Measurements from ENCODE around the gene SLC34A1.
"Not testable (repeated sequence)": the region's sequence is repeated elsewhere in the genome, so short reads cannot be mapped to it uniquely, and the experiment has no call there.

SLC34A1 gene

DNA sequence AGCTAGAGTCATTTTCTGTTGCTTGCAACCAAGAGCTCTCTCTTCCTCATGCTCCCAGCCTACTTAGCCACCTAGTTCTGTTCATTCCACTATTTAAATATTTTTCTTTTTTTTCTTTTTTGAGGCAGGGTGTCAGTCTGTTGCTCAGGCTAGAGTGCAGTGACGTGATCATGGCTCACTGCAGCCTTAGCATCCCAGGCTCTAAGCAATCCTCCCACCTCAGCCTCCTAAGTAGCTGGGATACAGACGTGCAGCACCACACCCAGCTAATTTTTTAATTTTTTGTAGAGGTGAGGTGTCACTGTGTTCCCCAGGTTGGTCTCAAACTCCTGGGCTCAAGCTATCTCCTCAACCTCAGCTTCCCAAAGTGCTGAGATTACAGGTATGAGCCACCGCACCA lies 30.2 kb downstream of the SLC34A1 start:
- no peak for DNase-seq

DNA sequence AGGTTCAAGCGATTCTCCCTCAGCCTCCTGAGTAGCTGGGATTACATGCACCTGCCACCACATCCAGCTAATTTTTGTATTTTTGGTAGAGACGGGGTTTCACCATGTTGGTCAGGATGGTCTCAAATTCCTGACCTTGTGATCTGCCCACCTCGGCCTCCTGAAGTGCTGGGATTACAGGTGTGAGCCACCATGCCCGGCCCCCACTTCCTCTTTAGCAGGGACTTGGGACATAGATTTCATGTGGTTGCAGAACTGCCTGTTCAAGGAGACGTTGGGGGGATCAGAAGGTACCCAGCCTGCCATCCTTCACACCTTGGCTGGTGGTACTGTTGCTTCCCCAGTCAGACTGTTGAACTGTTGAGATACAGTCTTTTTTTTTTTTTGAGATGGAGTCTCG lies 32.8 kb downstream of the SLC34A1 start:
- not testable (repeated sequence) for DNase-seq

DNA sequence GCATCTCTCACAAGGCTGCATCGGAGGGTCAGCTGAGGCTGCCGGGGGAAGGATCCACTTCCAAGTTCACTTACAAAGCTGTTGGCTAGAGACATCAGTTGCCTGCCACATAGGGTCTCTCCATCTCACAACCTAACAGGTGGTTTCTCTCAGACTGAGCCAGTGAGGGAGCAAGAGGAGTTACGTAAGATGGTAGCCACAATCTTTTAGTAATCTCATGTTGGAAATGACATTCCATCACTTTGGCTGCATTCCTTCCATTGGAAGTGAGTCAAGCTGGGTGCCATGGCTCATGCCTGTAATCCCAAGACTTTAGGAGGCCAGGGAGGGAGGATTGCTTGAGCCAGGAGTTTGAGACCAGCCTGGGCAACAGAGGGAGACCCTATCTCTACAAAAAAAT lies 34.8 kb downstream of the SLC34A1 start:
- no peak for DNase-seq

DNA sequence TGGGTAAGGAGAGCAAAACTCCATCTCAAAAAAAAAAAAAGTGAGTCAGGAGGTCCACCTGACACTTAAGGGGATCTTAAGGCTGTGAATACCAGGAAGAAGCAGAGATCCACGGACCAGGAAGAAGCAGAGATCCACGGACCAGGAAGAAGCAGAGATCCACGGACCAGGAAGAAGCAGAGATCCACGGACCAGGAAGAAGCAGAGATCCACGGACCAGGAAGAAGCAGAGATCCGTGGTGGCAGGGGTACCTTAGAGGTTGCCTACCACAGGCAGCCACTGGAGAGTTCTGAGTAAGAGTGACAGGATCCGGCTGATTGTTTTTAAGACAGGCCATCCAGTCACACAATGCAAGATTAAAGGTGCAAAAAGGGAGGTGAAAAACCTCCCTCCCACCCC lies 36.2 kb downstream of the SLC34A1 start:
- DNase-seq = not testable (repeated sequence)

DNA sequence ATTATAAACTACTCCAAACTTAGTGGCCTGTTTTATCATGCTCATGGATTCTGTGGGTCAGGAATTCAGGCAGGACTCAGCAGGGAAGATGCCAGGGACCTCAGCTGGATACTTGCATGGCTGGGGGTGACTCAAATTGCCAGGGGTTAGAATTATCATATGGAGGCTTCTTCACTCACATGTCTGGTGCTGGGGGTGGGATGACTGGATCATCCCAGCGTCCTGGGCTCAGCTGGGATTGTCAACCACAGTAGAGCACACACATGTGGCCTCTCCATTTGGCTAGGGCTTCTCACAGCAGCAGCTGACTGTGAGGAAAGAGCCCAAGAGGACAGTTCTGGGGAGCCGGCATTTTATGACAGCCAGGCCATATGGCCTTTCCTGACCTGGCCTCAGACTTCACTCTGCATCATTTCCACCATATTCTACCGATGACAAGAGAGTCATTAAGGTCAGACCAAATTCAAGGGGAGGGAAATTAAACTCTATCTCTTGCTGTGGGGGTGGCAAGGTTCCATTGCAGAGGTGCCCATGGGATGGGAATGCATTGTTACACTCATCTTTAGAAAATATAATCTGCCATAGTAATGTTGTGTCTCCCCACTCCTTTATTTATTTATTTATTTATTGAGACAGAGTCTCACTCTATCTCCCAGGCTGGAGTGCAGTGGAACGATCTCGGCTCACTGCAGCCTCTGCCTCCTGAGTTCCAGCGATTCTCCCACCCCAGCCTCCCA lies 37.0 kb downstream of the SLC34A1 start:
- no peak for DNase-seq

DNA sequence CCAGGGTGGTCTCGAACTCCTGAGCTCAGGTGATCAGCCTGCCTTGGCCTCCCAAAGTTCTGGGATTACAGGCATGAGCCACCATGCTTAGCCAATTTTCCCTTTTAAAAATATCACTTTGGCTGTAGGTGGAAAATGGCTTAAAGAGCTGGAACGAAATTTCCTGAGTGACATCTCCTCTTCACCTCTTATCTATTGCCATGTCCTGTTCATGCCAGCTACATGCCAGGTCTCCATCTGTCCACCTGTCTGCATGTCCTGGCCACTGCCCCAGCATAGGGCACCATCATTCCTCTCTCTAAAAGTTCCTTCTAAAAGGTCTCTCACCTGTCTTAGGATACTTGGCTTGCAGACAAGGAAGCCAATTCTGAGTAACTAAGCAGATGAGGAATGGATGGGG lies 39.4 kb downstream of the SLC34A1 start:
- no peak for DNase-seq

DNA sequence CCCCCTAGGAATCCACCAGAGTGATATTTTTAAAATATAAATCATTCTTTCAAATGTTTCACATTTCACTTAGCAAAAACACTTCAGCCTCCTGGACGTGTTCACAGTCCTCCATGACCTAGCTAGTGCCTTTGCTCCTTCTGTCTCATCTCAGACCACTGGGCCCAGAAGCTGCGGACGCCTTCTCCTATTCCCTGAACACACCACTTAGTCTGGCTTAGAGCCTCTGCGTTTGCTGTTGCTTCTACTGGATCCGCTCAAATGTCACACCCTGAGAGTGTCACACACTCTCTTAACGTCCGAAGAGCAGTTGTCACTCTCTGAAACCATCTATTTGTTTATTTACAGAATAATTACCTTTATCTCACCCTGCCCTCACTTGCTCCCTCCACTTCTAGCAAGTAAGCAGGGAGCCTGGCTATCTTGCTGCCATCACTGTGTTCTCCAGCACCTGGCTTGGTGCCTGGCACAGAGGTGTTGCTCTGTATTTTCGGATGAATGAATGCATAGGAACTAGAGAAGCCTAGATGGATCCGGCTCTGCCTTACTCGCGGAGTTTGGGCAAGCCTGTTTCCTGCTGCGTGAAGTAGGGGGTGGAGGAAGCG lies 41.1 kb downstream of the SLC34A1 start:
- no peak for DNase-seq

DNA sequence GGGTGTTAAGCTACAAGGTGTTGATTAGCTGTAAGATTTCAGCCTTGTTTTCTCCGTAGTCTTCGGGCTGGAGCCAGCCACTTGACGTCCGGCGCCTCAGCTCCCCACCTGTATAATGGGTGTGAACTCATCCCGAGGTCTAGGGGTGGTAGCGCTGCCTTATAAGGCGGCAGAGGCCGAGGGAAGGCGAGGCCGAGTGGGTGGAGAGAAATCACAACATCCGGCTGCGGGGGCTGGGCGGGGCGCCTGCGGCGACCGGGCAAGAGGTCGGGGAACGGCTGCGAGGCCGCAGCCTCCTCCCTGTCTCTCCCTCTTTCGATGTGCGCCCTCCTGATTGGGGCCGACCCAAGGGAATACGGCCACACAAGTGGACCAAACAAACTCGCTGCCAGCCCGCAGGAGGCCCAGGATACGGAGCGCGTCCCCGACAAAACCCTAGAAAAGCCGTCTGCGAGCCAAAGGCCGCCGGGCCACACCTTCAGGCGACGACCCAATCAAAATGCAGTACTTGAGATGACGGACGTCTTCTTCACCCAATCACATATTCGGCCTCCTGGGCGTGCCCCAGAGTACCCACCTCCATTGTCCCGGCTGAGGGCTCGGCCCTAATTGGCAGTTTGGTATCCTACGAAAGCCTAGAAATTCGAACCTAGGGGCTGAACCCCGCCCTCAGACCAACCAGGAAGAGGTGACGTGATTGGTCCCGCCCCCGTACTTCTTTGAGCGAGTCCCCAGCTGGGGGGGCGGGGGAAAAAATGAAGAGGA lies 41.7 kb downstream of the SLC34A1 start:
- peak; percentile 99 to 100 for DNase-seq

DNA sequence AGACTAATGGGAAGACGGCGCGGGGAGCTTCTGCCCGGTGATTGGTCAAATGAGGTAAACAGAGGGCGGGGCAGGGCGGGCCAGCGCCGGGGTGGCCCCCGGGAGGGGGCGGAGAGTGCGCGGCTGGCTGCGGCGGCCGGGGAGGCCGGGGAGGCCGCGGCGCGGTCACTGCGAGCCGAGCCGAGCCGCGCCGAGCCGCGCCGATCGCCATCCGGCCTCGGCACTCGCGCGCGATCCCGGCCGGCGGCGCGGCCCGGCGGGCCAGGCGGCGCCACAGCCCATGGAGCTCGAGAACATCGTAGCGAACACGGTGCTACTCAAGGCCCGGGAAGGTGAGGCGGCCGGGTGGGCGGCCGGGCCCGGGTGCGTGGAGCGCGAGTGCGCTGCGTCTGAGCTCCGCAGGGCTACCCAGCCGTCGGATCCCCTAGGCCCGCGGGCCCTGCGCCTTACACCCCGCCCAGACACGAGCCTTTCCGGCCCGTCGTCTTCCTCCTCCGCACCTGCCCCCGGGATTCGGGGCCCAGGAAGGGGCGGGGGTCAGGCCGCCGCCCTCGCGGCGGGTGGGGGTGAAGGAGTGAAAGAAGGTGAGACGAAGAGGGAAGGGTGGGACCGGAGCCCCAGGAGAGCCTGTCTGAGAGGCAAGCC lies 42.5 kb downstream of the SLC34A1 start, which contains the start of gene GRK6:
Gene GRK6 (plus strand): TSS at position 111 of the 645 bp plus-strand sequence. CDS start 170 bp downstream, at position 281.
- DNase-seq = peak; percentile 67 to 70

DNA sequence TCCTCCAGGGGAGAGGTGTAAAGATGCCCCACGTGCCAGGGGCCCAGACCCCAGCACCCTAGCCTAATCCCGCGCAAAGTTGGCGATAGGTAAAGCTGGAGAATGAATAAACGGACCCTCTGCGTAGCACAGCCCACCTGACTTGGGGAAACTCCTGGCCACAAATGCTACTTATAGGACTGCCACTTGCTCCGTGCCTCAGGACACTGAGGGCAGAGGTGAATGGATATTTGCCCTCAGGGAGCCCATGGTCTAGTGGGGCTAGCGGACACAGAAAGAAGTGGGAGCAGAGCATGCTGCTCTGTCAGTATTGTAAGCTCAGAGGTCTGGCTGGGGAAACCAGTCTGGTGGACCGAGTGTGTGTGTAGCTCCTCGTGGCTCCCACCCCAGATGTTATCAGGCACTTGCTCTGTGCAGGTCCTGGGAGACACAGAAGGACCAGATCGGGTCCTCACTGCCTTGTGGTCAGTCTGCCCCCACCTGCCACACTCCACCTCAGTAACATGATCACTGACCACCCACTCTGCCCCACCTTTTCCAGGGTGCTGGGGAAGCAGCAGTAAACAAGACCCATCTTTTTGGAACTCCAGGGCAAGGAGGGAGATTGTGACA lies 43.1 kb downstream of the SLC34A1 start:
- DNase-seq = peak in 1 of 2 experiments; percentile 51

DNA sequence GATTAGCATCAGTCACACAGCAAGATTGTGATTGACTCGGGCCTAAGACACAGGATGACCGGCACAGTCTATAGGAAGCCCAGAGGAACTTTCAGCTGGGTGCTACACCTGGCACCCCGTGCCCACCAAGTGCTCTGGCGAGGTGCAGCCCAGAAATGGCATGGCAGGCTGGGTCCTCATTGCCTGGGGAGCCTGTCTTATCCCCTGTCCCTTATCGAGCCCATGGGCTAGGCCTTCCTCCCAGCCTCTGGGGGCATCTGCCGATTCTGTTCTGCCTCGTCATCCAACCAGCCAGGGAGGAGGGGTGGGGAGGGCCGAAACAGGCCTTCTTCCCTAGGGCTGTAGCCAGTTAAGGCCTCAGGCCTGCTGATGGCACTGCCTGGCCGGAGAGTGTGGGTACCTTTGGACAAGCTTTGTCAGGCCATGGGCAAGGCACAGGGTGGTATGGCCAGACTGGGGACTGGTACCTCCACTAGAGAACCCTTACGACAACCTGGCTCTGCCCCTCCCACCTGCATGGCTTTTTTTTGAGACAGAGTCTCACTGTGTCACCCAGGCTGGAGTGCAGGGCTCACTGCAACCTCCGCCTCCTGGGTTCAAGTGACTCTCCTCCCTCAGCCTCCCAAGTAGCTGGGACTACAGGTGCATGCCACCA lies 43.8 kb downstream of the SLC34A1 start:
- peak; percentile 56 to 63 for DNase-seq

DNA sequence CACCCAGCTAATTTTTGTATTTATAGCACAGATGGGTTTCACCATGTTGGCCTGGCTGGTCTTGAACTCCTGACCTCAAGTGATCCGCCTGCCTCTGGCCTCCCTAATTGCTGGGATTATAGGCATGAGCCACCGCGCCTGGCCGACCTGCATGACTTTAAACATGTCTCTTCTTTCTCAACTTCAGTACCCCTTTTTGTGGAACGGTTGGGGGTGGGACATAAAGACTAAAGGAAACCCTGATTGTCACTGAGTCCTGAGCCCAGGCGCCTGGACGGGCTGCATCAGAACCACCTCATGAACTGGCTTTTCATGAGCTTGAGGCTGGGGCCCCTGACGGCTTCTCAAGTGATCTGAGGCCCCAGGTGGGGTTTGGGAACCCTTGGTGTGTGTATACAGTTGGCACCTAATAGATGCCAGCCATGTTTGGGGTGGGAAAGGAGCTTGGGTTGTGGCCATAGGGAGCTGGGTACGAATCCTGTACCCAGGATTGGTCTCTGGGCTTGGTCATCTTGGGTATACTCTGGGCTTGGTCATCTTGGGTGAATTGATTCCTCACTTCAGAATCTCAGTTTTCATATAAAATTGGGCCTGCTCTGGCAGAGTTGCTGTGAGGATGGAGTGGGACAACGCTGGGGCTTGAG lies 44.5 kb downstream of the SLC34A1 start:
- no peak for DNase-seq

DNA sequence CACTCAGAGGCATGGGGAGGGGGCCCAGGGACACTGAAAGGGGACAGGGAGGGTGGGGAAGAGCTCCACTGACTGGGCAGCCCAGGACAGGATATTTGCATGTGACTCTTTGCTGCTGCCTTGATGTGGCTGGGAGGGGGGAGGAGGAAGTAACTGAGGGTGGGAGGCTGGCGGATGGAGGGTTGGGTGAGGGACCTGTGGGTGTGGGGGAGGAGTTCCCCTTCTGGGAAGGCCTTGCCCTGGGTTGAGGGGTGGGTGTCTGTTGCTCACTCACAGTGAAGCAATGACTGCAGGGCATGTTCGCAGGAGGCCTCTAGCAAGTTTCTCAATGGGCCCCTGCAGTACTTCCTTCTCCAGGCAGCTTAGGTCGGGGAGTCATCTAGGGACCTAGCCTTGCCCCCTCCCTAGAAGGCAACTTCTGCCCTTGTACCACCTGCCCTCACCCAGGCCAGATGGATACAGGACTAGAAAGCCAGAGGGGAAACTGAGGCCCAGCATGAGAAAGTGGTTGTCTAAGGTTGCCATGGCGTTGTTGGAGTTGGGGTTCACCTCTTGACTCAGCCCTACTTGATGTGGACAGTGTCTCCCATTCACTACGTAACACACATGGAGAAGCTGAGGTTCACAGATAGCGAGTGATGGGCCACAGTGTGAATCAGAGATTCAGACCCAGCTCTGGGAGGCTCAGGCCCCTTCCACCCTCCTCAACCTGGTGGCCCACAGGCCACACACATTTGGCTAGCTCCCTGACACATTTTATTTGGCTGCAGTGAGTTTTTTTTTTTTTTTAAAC lies 45.2 kb downstream of the SLC34A1 start:
- DNase-seq = peak; percentile 91 to 94

DNA sequence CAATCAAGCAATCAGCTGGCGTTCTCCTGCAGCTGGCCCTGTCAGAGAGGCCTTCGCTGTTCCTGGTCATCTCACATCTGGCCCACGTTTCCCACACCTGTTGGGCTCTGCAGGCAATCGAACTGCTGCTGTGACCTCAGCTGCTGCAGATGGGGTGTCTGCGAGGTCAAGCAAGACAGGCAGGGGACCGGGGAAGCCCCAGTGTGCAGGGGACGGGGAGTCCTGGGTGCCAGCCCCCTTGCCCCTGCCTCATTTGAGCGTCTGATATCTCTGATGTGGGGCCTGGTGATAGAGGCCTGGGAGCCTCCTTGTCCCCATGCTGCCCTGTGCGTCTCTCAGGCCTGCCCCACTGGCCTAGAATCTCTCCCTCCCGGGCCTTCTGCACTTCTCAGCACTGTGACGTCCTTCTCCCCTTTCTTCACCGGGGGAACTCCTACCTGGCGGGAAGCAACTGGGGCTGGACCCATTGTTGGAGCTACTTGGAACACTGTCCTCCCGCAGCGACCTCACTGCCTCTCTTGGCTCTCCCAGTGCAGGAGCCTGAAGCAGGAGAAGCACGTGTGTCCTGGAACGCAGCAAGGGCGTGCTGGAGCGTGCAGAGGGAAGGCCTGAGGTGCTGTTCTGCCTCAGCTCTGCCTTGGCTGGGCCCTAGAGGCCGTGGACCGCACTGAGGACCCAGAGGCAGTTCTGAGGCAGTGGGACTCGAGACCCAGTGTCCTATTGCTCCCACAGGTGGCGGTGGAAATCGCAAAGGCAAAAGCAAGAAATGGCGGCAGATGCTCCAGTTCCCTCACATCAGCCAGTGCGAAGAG lies 46.1 kb downstream of the SLC34A1 start:
- no peak for DNase-seq

DNA sequence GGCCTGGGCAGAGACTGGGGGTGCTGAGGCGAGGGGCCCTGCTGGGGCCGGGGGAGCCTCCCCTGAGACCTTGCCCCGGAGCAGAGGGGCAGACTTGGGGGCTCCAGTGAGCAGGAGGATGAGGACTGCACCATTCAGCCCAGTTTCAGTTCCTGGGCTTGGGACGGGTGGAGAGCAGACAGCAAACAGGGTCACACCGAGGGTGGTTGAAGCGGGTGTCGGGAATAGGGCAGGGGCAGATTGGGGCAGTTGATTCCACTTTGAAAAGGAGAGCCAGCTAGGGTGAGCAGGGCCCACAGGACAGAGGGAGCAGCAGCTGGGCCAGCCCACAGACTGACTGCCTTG lies 46.7 kb downstream of the SLC34A1 start:
- no peak for DNase-seq

DNA sequence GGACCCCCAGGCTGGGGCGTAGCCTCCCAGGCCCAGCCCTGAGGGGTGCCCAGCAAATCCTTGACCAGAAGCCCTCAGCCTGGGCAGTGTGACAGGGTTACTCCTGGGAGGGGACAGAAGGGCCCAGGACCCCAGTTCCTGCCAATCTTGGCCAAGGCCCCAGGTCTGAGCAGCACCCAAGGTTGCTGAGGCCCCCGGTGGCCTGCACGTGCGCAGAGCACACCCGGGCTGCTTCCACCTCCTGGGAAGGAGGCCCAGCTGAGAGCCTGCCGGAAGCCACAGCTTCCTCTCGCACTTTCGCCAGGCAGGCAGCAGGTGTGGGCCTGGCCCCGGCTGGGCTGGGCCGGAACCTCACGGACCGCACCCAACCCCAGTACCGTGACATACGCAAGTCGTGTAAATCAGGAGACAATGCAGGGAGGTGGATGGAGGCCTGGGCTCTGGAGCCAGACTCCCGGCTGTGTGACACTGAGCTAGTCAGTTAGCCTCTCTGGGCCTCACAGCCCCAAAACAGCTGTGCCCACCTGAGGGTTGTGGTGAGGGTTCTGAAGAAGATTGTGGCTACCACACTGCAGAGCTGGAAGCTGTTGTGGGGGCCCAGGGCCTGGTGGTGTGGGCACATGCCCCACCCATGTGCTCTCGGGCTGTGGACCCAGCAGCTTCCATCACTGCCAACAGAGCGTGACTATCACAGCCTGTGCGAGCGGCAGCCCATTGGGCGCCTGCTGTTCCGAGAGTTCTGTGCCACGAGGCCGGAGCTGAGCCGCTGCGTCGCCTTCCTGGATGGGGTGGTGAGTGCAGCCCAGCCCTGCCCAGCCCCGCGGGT lies 47.3 kb downstream of the SLC34A1 start:
- peak; percentile 76 to 82 for DNase-seq

DNA sequence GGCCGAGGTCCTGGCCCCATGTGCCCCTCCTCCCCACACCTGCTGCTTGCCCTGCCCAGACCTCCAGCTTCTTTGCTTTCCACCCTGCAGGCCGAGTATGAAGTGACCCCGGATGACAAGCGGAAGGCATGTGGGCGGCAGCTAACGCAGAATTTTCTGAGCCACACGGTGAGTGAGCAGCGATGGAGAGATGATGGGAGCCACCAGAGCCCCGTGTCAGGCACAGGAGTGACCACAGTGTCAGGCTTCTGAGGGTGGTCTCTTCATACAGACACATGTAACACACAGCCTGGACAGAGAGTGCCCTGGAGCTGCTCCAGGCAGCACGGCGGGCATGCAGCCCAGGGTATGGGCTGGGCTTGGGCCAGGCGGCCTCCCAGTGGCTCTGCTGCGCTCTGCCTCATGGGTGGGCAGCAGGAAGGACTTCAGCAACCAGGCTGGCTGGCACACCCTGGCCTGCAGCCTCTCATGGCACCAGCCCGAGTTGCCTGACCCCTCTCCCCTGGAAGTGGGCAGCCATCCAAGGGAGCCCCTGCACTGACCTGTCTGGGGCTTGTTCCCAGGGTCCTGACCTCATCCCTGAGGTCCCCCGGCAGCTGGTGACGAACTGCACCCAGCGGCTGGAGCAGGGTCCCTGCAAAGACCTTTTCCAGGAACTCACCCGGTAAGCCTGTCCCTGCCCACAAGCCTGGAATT lies 48.1 kb downstream of the SLC34A1 start:
- DNase-seq = peak; percentile 70 to 78

DNA sequence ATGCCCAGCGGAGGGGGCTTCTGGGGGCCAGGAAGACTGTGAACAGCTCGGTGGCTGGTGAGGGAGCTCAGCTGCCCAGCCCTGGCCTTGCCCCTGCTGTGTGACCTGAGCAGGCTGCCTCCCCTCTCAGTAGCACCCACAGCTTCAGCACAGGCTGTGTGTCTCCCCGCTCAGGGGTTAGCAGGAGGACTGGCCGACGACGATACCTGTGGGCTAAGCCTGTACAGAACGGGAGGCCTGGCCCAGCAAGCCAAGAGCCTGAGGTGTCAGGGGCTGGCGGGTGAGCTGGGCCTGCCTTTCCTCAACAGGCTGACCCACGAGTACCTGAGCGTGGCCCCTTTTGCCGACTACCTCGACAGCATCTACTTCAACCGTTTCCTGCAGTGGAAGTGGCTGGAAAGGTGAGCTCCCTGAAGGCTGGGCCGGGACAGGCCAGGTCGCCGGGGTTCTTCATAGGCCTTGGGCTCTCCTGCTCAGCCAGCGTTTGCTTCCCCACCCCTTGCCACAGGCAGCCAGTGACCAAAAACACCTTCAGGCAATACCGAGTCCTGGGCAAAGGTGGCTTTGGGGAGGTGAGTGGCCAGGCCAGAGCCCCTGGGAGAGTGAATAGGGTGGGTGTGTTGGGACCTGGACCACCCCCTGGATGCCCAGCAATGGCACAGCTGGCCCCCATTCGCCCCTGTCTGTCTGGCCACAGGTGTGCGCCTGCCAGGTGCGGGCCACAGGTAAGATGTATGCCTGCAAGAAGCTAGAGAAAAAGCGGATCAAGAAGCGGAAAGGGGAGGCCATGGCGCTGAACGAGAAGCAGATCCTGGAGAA lies 48.8 kb downstream of the SLC34A1 start:
- no peak for DNase-seq

Measured in activated CD4-positive, alpha-beta T cell treated with anti-CD3 and anti-CD28 coated beads, Interleukin-2, amount 50 U/mL, for 48 hours (primary cell).